RWPE2 (cell line): Measurements from ENCODE around the gene CPE.
A peak's percentile ranks its signal among the peaks of the same experiment; 100 is the strongest.

ENCODE experiments used
- ATAC-seq: fragments of 200-7000 bp; cut with Tn5 transposase; 3 replicates; pipeline ENCODE4 v1.9.1; 2021; ENCODE audit warnings: low read depth
- DNase-seq: peaks from one replicate; pipeline ENCODE4 v3.0.0-alpha.2; 2020; ENCODE audit warnings: low spot score
- H3K27ac ChIP-seq: fragments of 450-650 bp; 2 replicates; pipeline ENCODE4 v1.5.1; 2017; ENCODE audit warnings: mild to moderate bottlenecking; ENCODE audit not compliant: poor library complexity, severe bottlenecking
- H3K27me3 ChIP-seq: fragments of 250-450 bp; sonication (Bioruptor Pico); 2 replicates; pipeline ENCODE4 v1.5.1; 2021; ENCODE audit warnings: mild to moderate bottlenecking, moderate library complexity; ENCODE audit not compliant: insufficient read depth, poor library complexity, severe bottlenecking
- H3K36me3 ChIP-seq: fragments of 250-450 bp; sonication (Bioruptor Pico); 2 replicates; pipeline ENCODE4 v1.5.1; 2020; ENCODE audit warnings: low read depth, mild to moderate bottlenecking, moderate library complexity
- H3K4me1 ChIP-seq: fragments of 250-450 bp; sonication (Bioruptor Pico); 2 replicates; pipeline ENCODE4 v1.5.1; 2021; ENCODE audit warnings: mild to moderate bottlenecking, moderate library complexity; ENCODE audit not compliant: insufficient read depth, poor library complexity, severe bottlenecking
- H3K4me3 ChIP-seq: fragments of 250-450 bp; sonication (Bioruptor Pico); 2 replicates; pipeline ENCODE4 v1.5.1; 2021; ENCODE audit warnings: mild to moderate bottlenecking, moderate library complexity; ENCODE audit not compliant: severe bottlenecking
- H3K9me3 ChIP-seq: fragments of 250-450 bp; sonication (Bioruptor Pico); 2 replicates; pipeline ENCODE4 v1.5.1; 2021; ENCODE audit warnings: mild to moderate bottlenecking, moderate library complexity; ENCODE audit not compliant: severe bottlenecking
- TF ChIP-seq, protein P1 (sequence below): fragments of 450-650 bp; IDR thresholded peaks from one replicate; pipeline ENCODE4 v1.5.1; 2017; ENCODE audit warnings: mild to moderate bottlenecking, moderate library complexity; ENCODE audit not compliant: poor library complexity, severe bottlenecking

Gene CPE

GRCh38 chr4:165457793-165458192 is 79.0 kb downstream of the CPE start:
- no peak for ATAC-seq
- Histone ChIP-seq H3K4me3 (no peak overlapping the region), H3K27me3 (no peaks in the 10 kb centered on the region), H3K4me1 (no peaks in the 10 kb centered on the region), H3K9me3 (no peaks in the 10 kb centered on the region), H3K36me3 (no peaks in the 10 kb centered on the region), H3K27ac (no peak overlapping the region)
- TF ChIP-seq, protein P1, sequence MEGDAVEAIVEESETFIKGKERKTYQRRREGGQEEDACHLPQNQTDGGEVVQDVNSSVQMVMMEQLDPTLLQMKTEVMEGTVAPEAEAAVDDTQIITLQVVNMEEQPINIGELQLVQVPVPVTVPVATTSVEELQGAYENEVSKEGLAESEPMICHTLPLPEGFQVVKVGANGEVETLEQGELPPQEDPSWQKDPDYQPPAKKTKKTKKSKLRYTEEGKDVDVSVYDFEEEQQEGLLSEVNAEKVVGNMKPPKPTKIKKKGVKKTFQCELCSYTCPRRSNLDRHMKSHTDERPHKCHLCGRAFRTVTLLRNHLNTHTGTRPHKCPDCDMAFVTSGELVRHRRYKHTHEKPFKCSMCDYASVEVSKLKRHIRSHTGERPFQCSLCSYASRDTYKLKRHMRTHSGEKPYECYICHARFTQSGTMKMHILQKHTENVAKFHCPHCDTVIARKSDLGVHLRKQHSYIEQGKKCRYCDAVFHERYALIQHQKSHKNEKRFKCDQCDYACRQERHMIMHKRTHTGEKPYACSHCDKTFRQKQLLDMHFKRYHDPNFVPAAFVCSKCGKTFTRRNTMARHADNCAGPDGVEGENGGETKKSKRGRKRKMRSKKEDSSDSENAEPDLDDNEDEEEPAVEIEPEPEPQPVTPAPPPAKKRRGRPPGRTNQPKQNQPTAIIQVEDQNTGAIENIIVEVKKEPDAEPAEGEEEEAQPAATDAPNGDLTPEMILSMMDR, result no peak
- no peak for DNase-seq

- ATAC-seq (no peak), DNase-seq (no peak)
- no peaks in the 10 kb centered on the region for H3K36me3 ChIP-seq
- no peaks in the 10 kb centered on the region for H3K9me3 ChIP-seq
- no peak overlapping the region for H3K27ac ChIP-seq
- H3K4me3 ChIP-seq, result no peak overlapping the region
- H3K27me3 ChIP-seq, result no peaks in the 10 kb centered on the region
- no peaks in the 10 kb centered on the region for H3K4me1 ChIP-seq
- TF ChIP-seq, protein P1, result no peak
These were observed 79.7 kb downstream of the CPE start for GRCh38 chr4:165458471-165458870.

DNA sequence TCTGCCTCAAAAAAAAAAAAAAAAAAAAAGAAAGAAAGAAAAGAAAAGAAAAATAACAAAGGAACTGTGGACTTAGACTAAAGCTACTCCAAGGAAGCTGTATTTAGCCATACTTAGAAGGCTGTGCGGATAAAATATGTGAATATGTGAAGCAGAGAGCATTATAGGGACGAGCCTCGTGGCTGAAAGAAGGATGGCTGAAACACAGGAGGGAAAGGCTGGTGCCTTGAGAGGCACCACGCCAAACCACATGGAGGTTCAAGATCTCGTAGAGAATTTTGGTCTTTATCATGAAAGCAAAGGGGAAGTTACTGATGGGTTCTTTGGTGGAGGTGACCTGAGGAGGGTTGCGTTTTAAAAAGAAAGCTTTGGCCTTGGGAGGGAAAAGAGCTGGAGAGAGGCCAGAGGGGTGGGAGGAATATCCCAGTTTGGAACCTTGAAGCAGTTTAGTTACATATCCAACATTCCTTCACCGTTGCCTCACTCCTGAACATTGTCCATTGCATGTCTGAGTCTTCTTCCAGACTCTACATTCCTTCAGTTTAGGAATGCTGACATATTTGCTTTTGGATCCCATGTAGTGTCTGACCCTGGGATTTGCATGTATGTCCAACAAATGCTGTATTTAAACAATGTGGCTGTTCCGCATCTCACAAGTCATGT is 82.5 kb downstream of the CPE start:
- Histone ChIP-seq H3K27ac (no peak overlapping the region), H3K4me3 (no peak overlapping the region), H3K9me3 (no peaks in the 10 kb centered on the region), H3K36me3 (no peaks in the 10 kb centered on the region), H3K4me1 (peaks cover 5% of the 10 kb centered on the region), H3K27me3 (no peaks in the 10 kb centered on the region)
- TF ChIP-seq, protein P1, result no peak
- DNase-seq, result no peak
- peak; percentile 54; the same call in 1 of the 3 replicates for ATAC-seq

DNA sequence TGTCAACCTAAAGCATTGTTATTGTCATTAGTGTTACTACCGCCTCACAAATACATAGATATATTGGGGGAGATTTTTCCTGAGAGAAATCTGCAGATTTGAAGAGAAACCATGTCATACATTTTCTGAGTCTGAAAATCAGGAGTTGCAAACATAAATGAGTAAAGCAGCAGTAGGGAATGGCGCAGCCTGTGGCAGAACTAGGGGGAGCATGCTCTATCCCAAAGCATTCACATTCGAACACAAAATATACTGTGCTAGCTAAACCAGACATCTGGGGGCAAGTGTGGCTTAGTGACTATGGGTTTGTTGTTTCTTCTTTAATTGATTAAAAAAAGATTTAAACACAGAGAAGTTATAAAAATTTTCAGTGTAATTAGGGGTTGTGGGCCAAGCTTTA is 83.2 kb downstream of the CPE start:
- Histone ChIP-seq H3K4me1 (peaks cover 5% of the 10 kb centered on the region), H3K36me3 (no peaks in the 10 kb centered on the region), H3K27ac (no peak overlapping the region), H3K27me3 (no peaks in the 10 kb centered on the region), H3K4me3 (no peak overlapping the region), H3K9me3 (no peaks in the 10 kb centered on the region)
- DNase-seq (no peak), ATAC-seq (no peak)
- TF ChIP-seq, protein P1, result no peak

DNA sequence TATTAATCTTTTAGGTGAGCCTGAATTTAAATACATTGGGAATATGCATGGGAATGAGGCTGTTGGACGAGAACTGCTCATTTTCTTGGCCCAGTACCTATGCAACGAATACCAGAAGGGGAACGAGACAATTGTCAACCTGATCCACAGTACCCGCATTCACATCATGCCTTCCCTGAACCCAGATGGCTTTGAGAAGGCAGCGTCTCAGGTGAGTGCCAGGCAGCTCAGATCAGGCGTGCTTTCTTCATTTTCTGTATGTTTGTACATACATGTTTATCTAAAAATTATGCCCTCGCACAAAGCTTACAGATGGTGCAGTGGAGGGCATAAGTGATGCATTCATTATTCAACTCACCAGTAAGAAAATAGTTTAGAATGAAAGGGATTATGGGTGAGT is 85.6 kb downstream of the CPE start:
- ATAC-seq (no peak), DNase-seq (no peak)
- no peaks in the 10 kb centered on the region for H3K36me3 ChIP-seq
- H3K4me3 ChIP-seq, result no peak overlapping the region
- H3K27me3 ChIP-seq, result no peaks in the 10 kb centered on the region
- no peak overlapping the region for H3K27ac ChIP-seq
- TF ChIP-seq, protein P1, result no peak
- H3K4me1 ChIP-seq, result peaks cover 5% of the 10 kb centered on the region
- no peaks in the 10 kb centered on the region for H3K9me3 ChIP-seq
